Astrocyte (in vitro differentiated cells and primary cell): ENCODE results near the gene ALDH1A3. TPM values are rescaled to one million over a fixed set of nuclear protein-coding genes. Genes with fewer than 3 reads are reported as not detected.

Experiments
- DNase-seq: peaks from one replicate; pipeline ENCODE4 v3.0.0-alpha.2; 2010; ENCODE audit warnings: low read depth
- FAIRE-seq: peaks from 2 replicates; lab custom pipeline; 2011; peaks lifted over from hg19 to GRCh38; lab: Jason Lieb, UNC
- H2AFZ ChIP-seq: 2 replicates; pipeline ENCODE4 v1.6.0; 2012; ENCODE audit warnings: low read depth, low read length, inconsistent platforms
- H3K27ac ChIP-seq: 2 replicates; pipeline ENCODE4 v1.5.1; 2011; ENCODE audit warnings: low read depth, low read length, inconsistent platforms
- H3K27me3 ChIP-seq: 2 replicates; pipeline ENCODE4 v1.6.0; 2011; ENCODE audit warnings: low read length, inconsistent platforms; ENCODE audit not compliant: insufficient read depth
- H3K36me3 ChIP-seq: 2 replicates; pipeline ENCODE4 v1.5.1; 2011; ENCODE audit warnings: low read length, inconsistent platforms; ENCODE audit not compliant: insufficient read depth
- H3K4me1 ChIP-seq: 2 replicates; pipeline ENCODE4 v1.5.1; 2011; ENCODE audit warnings: low read length, inconsistent platforms; ENCODE audit not compliant: insufficient read depth
- H3K4me2 ChIP-seq: 2 replicates; pipeline ENCODE4 v1.6.0; 2012; ENCODE audit warnings: low read length, inconsistent platforms
- H3K4me3 ChIP-seq: 2 replicates; pipeline ENCODE4 v1.5.1; 2011; ENCODE audit warnings: low read depth, mild to moderate bottlenecking, low read length, inconsistent platforms; ENCODE audit not compliant: insufficient read depth
- H3K79me2 ChIP-seq: 2 replicates; pipeline ENCODE4 v1.6.0; 2012; ENCODE audit warnings: mild to moderate bottlenecking, low read length, inconsistent platforms; ENCODE audit not compliant: insufficient read depth
- H3K9ac ChIP-seq: 2 replicates; pipeline ENCODE4 v1.6.0; 2012; ENCODE audit warnings: mild to moderate bottlenecking, low read length, inconsistent platforms
- H3K9me3 ChIP-seq: 2 replicates; pipeline ENCODE4 v1.5.1; 2012; ENCODE audit warnings: low read depth, mild to moderate bottlenecking, low read length, inconsistent platforms; ENCODE audit not compliant: insufficient read depth
- H4K20me1 ChIP-seq: 2 replicates; pipeline ENCODE4 v1.6.0; 2012; ENCODE audit warnings: low read length, inconsistent platforms; ENCODE audit not compliant: insufficient read depth
- H3K27ac Mint-ChIP-seq: one replicate; pipeline ENCODE4 v1.8.0; 2021; ENCODE audit warnings: mild to moderate bottlenecking, mixed read lengths; ENCODE audit not compliant: unreplicated experiment
- H3K27me3 Mint-ChIP-seq: one replicate; pipeline ENCODE4 v1.8.0; 2021; ENCODE audit warnings: low read depth, mixed read lengths; ENCODE audit not compliant: unreplicated experiment
- H3K36me3 Mint-ChIP-seq: one replicate; pipeline ENCODE4 v1.8.0; 2021; ENCODE audit warnings: low read depth, mixed read lengths; ENCODE audit not compliant: unreplicated experiment
- H3K4me1 Mint-ChIP-seq: one replicate; pipeline ENCODE4 v1.8.0; 2021; ENCODE audit warnings: low read depth, mixed read lengths; ENCODE audit not compliant: unreplicated experiment
- H3K4me3 Mint-ChIP-seq: one replicate; pipeline ENCODE4 v1.8.0; 2021; ENCODE audit warnings: mild to moderate bottlenecking, moderate library complexity, mixed read lengths; ENCODE audit not compliant: unreplicated experiment
- H3K9me3 Mint-ChIP-seq: one replicate; pipeline ENCODE4 v1.8.0; 2021; ENCODE audit warnings: mild to moderate bottlenecking, mixed read lengths; ENCODE audit not compliant: unreplicated experiment
- CTCF ChIP-seq: IDR thresholded peaks from 2 replicates; pipeline ENCODE4 v1.5.1; 2011; ENCODE audit warnings: low read depth, mild to moderate bottlenecking, inconsistent platforms, low read length, moderate library complexity; ENCODE audit not compliant: insufficient read depth
- EZH2 ChIP-seq: IDR thresholded peaks from 2 replicates; pipeline ENCODE4 v1.6.1; 2012; ENCODE audit warnings: mild to moderate bottlenecking, low read length, inconsistent platforms; ENCODE audit not compliant: insufficient read depth
- total RNA-seq: library from RNA; stranded (reverse); gene quantifications from 2 replicates; pipeline ENCODE4 v1.2.1, GENCODE V29; 2021

ALDH1A3 gene
- total RNA-seq, 1 donor from 2014 or later: 0.95 TPM

GRCh38 chr15:100901702-100902435 is 22.2 kb downstream of the ALDH1A3 start:
- peak overlapping the region; percentile 10 for H3K27ac ChIP-seq
- no peaks in the 10 kb centered on the region for H3K4me1 Mint-ChIP-seq
- H3K27me3 Mint-ChIP-seq: peaks cover 30% of the 10 kb centered on the region

DNA sequence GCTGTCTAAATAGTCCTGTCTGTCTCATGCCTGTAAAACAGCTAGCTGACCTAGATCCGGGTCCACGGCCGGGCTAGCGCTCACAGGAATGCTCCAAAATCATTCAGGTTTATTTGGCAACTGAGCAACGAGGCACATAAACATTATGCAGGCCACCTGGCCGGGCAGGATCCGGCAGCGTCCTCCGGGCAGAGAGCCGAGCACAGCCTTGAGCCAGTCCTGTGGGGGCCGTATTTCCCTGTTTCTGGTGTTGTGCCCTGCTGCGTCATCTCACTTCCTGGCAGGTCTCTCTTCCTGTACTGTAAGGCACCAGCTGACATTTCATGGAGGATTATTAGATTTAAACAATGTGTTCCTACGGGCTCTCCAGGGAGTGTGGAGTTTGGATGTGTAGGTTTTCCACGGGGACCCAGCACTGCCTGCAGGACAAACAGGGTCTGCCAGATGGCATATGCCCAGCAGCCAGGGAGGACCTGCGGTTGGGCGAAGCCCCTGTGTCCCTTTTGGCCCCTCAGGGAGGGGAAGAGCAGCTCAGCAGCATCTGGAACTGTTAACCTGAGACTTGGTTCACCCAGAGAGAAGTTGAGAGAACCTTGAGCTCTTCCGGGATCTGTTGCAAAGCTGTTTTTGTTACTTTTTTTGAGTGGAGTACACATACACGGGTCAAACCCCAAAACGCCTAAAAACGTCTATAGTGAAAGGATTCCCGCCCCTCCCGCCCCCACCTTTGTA is 23.0 kb downstream of the ALDH1A3 start:
- Mint-ChIP-seq H3K36me3 (no peaks in the 10 kb centered on the region), H3K27ac (no peak overlapping the region), H3K27me3 (peaks cover 26% of the 10 kb centered on the region), H3K4me3 (no peak overlapping the region), H3K9me3 (peaks cover 4% of the 10 kb centered on the region), H3K4me1 (no peaks in the 10 kb centered on the region)
- TF ChIP-seq EZH2 (no peak), CTCF (no peak)
- Histone ChIP-seq H3K9ac (peak overlapping the region; percentile 37), H3K27me3 (no peaks in the 10 kb centered on the region), H3K79me2 (no peaks in the 10 kb centered on the region), H3K27ac (peak overlapping the region; percentile 10), H3K9me3 (no peaks in the 10 kb centered on the region), H4K20me1 (no peaks in the 10 kb centered on the region), H3K36me3 (no peaks in the 10 kb centered on the region), H2AFZ (peak overlapping the region; percentile 79), H3K4me2 (peak overlapping the region; percentile 64), H3K4me1 (peaks cover 4% of the 10 kb centered on the region), H3K4me3 (no peak overlapping the region)
- DNase-seq: peak; percentile 66
- FAIRE-seq: no peak

More at GRCh38 chr15:100901702-100902435, 22.2 kb downstream of the ALDH1A3 start:
- no peaks in the 10 kb centered on the region for H3K79me2 ChIP-seq
- no peak overlapping the region for H3K27ac Mint-ChIP-seq
- H3K4me2 ChIP-seq: peak overlapping the region; percentile 64
- H4K20me1 ChIP-seq: no peaks in the 10 kb centered on the region
- no peaks in the 10 kb centered on the region for H3K36me3 ChIP-seq
- no peak for TF ChIP-seq CTCF
- no peak for TF ChIP-seq EZH2
- no peak overlapping the region for H3K4me3 ChIP-seq
- no peak for DNase-seq
- no peak overlapping the region for H3K4me3 Mint-ChIP-seq
- H2AFZ ChIP-seq: peak overlapping the region; percentile 79
- peaks cover 4% of the 10 kb centered on the region for H3K9me3 Mint-ChIP-seq
- H3K9me3 ChIP-seq: no peaks in the 10 kb centered on the region
- no peaks in the 10 kb centered on the region for H3K27me3 ChIP-seq
- H3K36me3 Mint-ChIP-seq: no peaks in the 10 kb centered on the region
- FAIRE-seq: no peak
- H3K9ac ChIP-seq: peak overlapping the region; percentile 37
- peaks cover 4% of the 10 kb centered on the region for H3K4me1 ChIP-seq
